ENCODE results near the gene SLC6A2.

Gene SLC6A2

DNA sequence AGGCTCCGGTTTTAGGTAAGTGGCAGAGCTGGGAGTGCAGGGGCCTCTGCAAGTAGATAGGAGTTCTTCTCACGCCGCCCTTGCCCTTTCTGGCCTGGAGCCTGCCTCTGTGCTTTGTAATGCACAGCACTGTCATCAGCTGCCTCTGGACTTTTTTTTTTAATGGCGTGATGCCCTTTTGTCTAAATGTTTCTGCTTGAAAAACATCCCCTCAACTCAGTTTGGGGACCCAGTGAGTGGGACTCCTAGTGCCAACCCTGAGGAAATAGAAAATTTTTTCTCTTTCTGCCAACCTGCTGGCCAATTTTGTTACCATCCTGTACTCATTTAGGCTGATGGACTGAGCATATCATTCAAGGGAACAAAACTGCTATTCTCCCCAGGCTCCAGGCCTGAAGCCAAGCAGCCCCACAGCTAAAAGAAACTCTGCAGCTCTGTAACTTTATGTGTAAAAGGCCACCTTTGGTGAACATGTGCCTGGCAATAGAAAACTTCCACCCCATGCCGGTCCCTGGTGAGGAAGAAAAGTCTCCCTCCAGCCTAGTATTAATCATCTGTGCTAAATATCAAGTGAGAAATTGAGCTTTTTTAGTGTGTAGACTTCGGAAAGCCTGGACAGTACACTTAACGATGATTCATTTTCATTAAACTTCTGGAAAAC is 22.5 kb downstream of the SLC6A2 start:
- no peak for DNase-seq

DNA sequence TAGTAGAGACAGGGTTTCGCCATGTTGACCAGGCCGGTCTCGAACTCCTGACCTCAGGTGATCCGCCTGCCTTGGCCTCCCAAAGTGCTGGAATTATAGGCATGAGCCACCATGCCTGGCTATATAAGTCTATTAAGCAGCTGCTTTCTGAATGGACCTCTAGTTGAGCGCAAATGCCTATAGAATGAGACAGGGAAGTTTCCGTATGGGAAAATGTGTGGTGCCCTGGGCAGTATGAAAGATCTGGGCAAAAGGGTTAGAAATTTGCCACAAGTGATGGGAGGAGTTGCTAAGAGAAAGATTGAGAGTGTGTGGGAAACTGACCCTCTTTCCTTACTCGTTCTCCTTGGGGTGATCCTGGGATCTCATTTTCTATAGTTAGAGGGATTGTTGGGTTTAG is 26.3 kb downstream of the SLC6A2 start:
- DNase-seq: no peak

- DNase-seq: no peak
Observed at GRCh38 chr16:55685973-55686372, 30.2 kb downstream of the SLC6A2 start.

DNA sequence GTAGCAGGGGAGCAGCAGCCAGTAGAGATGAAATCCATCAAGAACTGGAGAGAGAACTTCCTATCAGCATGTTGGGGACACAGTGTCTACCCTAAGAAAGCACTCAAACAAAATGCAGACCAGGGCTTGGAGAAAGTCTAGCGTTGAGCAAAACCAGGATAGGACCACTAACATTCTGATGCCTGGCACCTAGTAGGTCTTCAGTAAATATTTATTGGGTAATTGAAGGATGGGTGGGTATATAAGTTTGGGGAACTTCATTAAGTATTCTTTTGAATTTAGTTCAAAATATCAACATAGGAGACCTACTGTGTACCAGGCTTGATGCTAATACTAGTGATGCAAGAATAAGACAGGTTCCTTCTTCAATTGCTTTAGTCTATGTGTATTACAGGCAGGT is 30.9 kb downstream of the SLC6A2 start:
- no peak for DNase-seq

DNA sequence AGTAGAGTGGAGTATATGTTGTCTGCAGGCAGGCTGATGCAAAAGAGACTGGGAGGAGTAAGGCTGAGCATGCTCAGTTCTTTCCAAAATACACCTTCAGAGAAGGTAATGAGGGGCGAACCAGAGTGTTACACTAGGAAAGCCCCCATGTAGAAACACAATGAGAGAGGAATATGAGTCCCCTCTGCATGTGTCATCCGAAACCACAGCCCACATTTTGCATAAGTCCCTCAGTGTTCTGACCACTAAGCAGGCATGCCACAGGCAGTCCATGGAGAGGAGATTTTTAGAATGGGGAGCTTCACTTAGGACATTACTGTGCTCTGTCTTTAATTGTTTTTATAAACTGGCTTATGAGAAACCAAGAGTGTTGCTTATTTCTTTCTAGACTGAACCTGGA is 32.0 kb downstream of the SLC6A2 start:
- DNase-seq: no peak

- no peak for DNase-seq
Observed at GRCh38 chr16:55690841-55691240, 35.1 kb downstream of the SLC6A2 start.

- DNase-seq: no peak
Observed at GRCh38 chr16:55691771-55692170, 36.0 kb downstream of the SLC6A2 start.

DNA sequence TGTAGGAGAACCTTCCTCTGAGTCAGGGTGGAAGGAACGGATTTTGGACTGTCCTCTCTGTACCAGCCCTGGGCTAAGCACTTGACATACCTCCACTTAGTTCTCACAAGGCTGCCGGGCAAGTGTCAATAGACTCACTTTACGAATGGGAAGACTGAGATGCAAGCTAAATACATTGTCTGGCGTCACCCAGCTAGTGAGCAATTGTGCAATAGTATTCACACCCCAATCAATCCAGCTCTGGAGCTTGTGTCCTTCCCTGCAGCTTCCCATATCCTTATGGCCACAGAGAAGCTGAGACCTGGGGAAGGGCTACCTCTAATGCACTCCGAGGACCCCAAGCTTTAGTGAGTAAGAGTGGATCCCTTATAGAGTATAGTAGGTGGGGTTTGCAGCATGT is 39.8 kb downstream of the SLC6A2 start:
- no peak for DNase-seq

DNA sequence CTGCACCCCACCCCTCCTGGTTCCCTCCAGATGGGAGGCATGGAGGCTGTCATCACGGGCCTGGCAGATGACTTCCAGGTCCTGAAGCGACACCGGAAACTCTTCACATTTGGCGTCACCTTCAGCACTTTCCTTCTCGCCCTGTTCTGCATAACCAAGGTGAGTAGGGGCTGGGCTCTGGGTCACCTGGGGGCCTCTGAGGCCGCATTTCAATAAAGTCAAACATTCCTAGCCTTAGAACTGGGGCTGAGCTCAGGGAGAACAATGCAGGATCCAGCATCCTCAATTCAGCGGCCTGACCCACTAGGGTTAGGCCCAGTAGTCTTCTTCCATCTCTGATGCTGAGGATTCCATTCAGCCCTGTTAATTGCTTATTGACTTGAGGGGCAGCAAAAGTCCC is 42.1 kb downstream of the SLC6A2 start:
- no peak for DNase-seq

- DNase-seq: no peak
Observed at GRCh38 chr16:55698331-55698730, 42.5 kb downstream of the SLC6A2 start.

- no peak for DNase-seq
Observed at GRCh38 chr16:55698946-55699345, 43.2 kb downstream of the SLC6A2 start.

- no peak for DNase-seq
Observed at GRCh38 chr16:55699616-55700015, 43.8 kb downstream of the SLC6A2 start.

- no peak for DNase-seq
Observed at GRCh38 chr16:55700067-55700466, 44.3 kb downstream of the SLC6A2 start.

GRCh38 chr16:55700961-55701360 is 45.2 kb downstream of the SLC6A2 start:
- DNase-seq: no peak

- DNase-seq: no peak
Observed at GRCh38 chr16:55701442-55702319, 45.9 kb downstream of the SLC6A2 start.

DNA sequence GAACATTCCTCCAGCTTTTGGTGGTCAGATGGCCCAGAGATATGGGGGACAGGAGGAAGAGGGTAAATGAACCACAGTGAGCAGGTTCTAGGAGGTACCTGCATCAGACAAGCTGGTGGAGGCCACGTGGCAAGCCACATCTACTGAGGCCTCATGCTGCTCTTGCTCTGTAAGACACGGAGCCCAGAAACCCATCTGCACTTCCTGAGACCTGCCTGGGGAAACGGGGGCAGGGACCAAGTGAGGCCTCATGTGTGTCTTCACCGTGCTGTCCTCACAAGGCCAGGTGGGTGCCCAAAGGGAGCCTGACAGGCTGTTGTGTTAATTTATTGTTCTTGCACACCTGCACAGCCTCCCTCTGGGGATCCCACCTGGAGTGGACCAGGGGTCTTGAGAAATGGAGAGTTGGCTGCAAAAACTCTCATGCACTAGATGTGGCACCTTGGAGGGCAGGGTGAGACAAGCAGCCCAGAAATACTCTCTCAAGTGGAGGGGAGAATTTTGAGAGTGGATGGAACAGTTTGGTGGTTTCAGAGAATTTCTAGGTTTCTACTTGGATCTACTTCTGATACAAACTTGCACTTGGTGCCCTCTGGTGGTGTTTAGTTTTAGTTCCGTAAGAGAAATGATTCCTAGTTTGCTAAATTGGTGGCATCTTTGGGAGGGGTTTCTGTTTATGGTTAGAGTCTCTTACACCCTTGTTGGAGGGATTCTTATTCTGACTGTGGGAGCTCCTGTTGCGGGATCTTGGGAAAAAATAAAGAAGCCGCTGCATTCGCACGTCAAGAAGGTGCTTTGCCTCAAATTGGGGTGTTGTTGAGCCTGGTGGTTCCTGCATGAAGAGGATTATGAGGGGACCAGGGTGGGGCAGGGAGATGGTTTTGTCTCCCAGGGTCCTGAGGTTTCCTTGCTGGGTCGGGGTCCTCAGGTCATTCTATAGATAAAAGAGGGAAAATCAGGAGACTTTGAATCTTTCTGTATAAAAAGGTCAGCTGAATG is 47.5 kb downstream of the SLC6A2 start:
- no peak for DNase-seq

DNA sequence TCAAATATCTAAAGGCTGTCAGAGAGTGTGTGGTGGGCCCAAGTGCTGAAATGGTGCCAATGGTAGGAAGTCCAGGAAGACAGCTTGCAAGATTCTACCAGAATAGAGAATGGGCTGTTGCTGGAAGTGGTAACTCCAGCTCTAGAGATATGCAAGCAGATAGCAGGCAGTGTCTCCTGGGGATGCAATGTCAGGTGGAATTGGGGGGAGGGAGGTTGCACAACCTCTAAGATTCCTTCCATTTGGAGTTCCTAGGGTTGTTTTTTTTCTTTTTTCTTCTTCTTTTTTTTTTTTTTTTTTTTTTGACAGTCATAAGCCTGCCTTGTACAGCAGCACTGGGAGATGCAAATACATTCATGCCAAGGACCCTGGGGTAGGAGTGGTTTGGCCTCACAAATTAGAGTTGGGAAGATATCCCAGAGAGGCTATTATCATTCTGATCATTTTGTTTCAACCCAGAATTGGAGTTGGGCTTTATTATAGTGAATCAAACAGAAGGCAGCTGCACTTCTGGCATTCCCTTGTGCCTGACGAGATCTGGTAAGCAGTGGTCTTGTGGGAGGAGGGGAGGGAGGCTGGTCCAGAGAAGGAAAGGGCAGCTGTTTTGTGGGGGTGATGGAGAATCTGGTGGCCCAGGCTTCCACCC is 51.1 kb downstream of the SLC6A2 start:
- no peak for DNase-seq

DNA sequence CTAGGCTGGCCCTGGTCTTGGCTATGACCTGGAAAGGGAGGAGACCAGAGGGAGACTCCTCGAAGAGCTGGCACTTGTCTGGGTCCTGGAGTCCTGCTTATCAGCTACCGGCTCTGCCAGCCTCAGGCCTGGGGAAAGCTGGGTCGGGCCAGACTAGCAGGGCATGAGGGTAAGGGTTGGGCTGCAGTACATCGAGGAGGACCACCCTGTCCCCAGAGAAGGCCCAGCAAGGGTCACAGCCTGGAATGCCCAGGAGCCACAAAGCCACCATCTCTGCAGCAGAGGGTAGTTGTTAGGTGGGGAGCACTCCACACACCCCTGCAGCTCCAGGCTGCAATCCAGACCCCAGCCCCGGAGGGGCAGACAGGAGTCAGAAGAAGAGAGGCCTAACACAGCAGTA is 54.0 kb downstream of the SLC6A2 start:
- no peak for DNase-seq

DNA sequence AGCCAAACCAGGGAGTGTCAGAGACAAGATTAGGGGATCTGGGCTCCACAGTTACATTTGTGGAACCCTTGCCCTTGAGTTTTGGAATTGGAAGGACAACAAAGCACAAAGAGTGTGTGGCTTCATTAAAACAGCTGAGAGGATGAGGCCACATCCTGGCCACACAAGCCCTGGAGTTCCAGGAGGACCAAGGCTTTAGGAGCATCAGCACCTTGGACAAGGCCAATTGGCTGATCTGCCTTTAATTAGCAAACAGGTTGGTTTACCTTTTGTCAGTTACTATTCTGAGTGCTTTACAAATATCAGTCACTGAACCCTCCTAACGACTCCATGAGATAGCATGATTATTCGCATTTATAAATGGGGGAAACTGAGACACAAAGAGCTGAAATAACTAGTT is 54.7 kb downstream of the SLC6A2 start:
- no peak for DNase-seq

- peak; percentile 48 for DNase-seq
Observed at GRCh38 chr16:55711959-55712876, 56.4 kb downstream of the SLC6A2 start.

- no peak for DNase-seq
Observed at GRCh38 chr16:55713103-55713502, 57.3 kb downstream of the SLC6A2 start.

GRCh38 chr16:55717326-55717725 is 61.5 kb downstream of the SLC6A2 start:
- no peak for DNase-seq

All from activated CD4-positive, CD25-positive, alpha-beta regulatory T cell treated with anti-CD3 and anti-CD28 coated beads, Interleukin-2, amount 50 U/mL, for 72 hours (primary cell).